A673 (cell line): ENCODE measurements around the gene LCP2. TPM values are rescaled to one million over a fixed set of nuclear protein-coding genes. Genes with fewer than 3 reads are reported as not detected.
A peak's percentile ranks its signal among the peaks of the same experiment; 100 is the strongest.

ENCODE experiments used
- BruUV-seq: library from RNA; stranded (reverse); fragments of 400-500 nt; replicated peaks from 2 replicates; lab custom pipeline; 2021; lab: Mats Ljungman, UMichigan
- CTCF ChIA-PET: fragments of 300-600 bp; sonication (Branson Sonifier 250); formaldehyde crosslinking; loops from one replicate; lab custom pipeline; 2022; ENCODE audit warnings: antibody characterized with exemption; lab: Charles Lee
- POLR2A ChIA-PET: fragments of 300-600 bp; sonication (Branson Sonifier 250); formaldehyde crosslinking; loops from one replicate; lab custom pipeline; 2022; ENCODE audit warnings: antibody characterized with exemption; ENCODE audit not compliant: low non-redundant PET; lab: Charles Lee
- DNase-seq: peaks from one replicate; pipeline ENCODE4 v3.0.0-alpha.2; 2015; ENCODE audit warnings: low spot score
- H3K27ac ChIP-seq: fragments of 200-600 bp; sonication (generic); 2 replicates; pipeline ENCODE4 v1.5.1; 2016; ENCODE audit warnings: mixed run types, low read depth, mild to moderate bottlenecking, mixed read lengths, antibody characterized with exemption, low read length; ENCODE audit not compliant: poor library complexity, severe bottlenecking
- H3K27me3 ChIP-seq: fragments of 200-600 bp; sonication (generic); replicated peaks from 2 replicates; pipeline ENCODE4 v1.6.1; 2017; ENCODE audit warnings: mixed run types, low read depth, mild to moderate bottlenecking, mixed read lengths, antibody characterized with exemption, low read length; ENCODE audit not compliant: insufficient read depth, poor library complexity
- H3K36me3 ChIP-seq: fragments of 200-600 bp; sonication (generic); 2 replicates; pipeline ENCODE4 v1.6.1; 2016; ENCODE audit warnings: mixed run types, mild to moderate bottlenecking, mixed read lengths, antibody characterized with exemption, low read length; ENCODE audit not compliant: insufficient read depth, poor library complexity, severe bottlenecking
- H3K4me1 ChIP-seq: fragments of 200-600 bp; sonication (generic); 2 replicates; pipeline ENCODE4 v1.6.1; 2017; ENCODE audit warnings: mixed run types, mild to moderate bottlenecking, mixed read lengths, antibody characterized with exemption, low read length; ENCODE audit not compliant: insufficient read depth, poor library complexity, severe bottlenecking
- H3K4me3 ChIP-seq: fragments of 200-600 bp; sonication (generic); 2 replicates; pipeline ENCODE4 v1.5.1; 2016; ENCODE audit warnings: low read depth, mixed run types, mild to moderate bottlenecking, mixed read lengths, low read length; ENCODE audit not compliant: poor library complexity, severe bottlenecking
- H3K9me3 ChIP-seq: fragments of 200-600 bp; sonication (generic); 2 replicates; pipeline ENCODE4 v1.6.1; 2016; ENCODE audit warnings: mixed run types, low read depth, mild to moderate bottlenecking, mixed read lengths, antibody characterized with exemption, low read length; ENCODE audit not compliant: poor library complexity, severe bottlenecking
- CTCF ChIP-seq: fragments of 300-800, 200-600 bp; sonication (generic); conservative IDR thresholded peaks from 2 replicates; pipeline ENCODE4 v1.5.1; 2017; ENCODE audit warnings: low read depth, mild to moderate bottlenecking, antibody characterized with exemption, low read length, moderate library complexity, mixed read lengths
- EZH2 ChIP-seq: fragments of 200-600 bp; sonication (generic); IDR thresholded peaks from 2 replicates; pipeline ENCODE4 v1.6.1; 2017; ENCODE audit warnings: borderline replicate concordance, low read depth, mild to moderate bottlenecking, mixed read lengths, antibody characterized with exemption, low read length; ENCODE audit not compliant: poor library complexity, severe bottlenecking
- intact Hi-C: fragments of 100-400 bp; cut with micrococcal nuclease; formaldehyde crosslinking; loops from one replicate; pipeline ENCODE4 v1.10.0; 2022; ENCODE audit not compliant: unreplicated experiment
- total RNA-seq: library from RNA; stranded (reverse); gene quantifications from 2 replicates; pipeline ENCODE4 v1.2.3, GENCODE V29; 2021

The LCP2 gene
- total RNA-seq, 1 experiment from 2014 or later, result not detected

GRCh38 chr5:170333161-170333910 is 35.8 kb upstream of the LCP2 start:
- no peaks in the 10 kb centered on the region for H3K9me3 ChIP-seq
- H3K27me3 ChIP-seq, result no peaks in the 10 kb centered on the region
- intact Hi-C loops, result no loop called here
- no peak overlapping the region for H3K4me3 ChIP-seq
- no peaks in the 10 kb centered on the region for H3K36me3 ChIP-seq
- peaks cover 59% of the 10 kb centered on the region for H3K4me1 ChIP-seq
- TF ChIP-seq EZH2 (no peak), CTCF (no peak)
- no TSS peak for BruUV-seq
- CTCF ChIA-PET, result interaction anchor here (0.5 kb wide), 1 partner anchor 60 kb away, joined by 5 read pairs; no protein-coding TSS in a partner anchor
- POLR2A ChIA-PET, result no interaction called here
- H3K27ac ChIP-seq, result peak overlapping the region; percentile 47
- DNase-seq, result peak; percentile 86

- H3K4me3 ChIP-seq, result no peak overlapping the region
- H3K27me3 ChIP-seq, result no peaks in the 10 kb centered on the region
- H3K4me1 ChIP-seq, result peaks cover 52% of the 10 kb centered on the region
- intact Hi-C loops, result no loop called here
- BruUV-seq, result no TSS peak
- POLR2A ChIA-PET, result no interaction called here
- TF ChIP-seq CTCF, result no peak
- TF ChIP-seq EZH2, result no peak
- DNase-seq, result no peak
- peak overlapping the region; percentile 75 for H3K27ac ChIP-seq
- H3K9me3 ChIP-seq, result no peaks in the 10 kb centered on the region
- CTCF ChIA-PET, result no interaction called here
- H3K36me3 ChIP-seq, result no peaks in the 10 kb centered on the region
Measured at GRCh38 chr5:170332058-170332457, 34.5 kb upstream of the LCP2 start.

- DNase-seq, result no peak
- H3K36me3 ChIP-seq, result no peaks in the 10 kb centered on the region
- no peak for TF ChIP-seq CTCF
- no peak for TF ChIP-seq EZH2
- H3K27me3 ChIP-seq, result no peaks in the 10 kb centered on the region
- intact Hi-C loops, result no loop called here
- no peaks in the 10 kb centered on the region for H3K9me3 ChIP-seq
- H3K4me1 ChIP-seq, result peaks cover 46% of the 10 kb centered on the region
- H3K27ac ChIP-seq, result peak overlapping the region; percentile 75
- H3K4me3 ChIP-seq, result no peak overlapping the region
- ChIA-PET POLR2A (interaction anchor here (0.6 kb wide), 2 partner anchors 22 to 64 kb away, joined by 4 to 5 read pairs; no protein-coding TSS in a partner anchor), CTCF (no interaction called here)
- BruUV-seq, result no TSS peak
Measured at GRCh38 chr5:170330568-170331054, 33.0 kb upstream of the LCP2 start.
